ENCODE data around the gene MACROD2.

GRCh38 chr20:15396026-15396425 lies 1400.7 kb downstream of the MACROD2 start:
- TF ChIP-seq EP300 (IDR thresholded peaks at IDR 0.05) (no peak), CTCF (IDR thresholded peaks at IDR 0.05) (no peak), POLR2A (IDR thresholded peaks at IDR 0.05) (no peak)

Measured in tibial nerve (tissue), 4 donors.